SIG-M5 treated with dmso at 0.1 percent for 504 hours (cell line): ENCODE data around the gene LRRC9.
"Not testable (repeated sequence)": the region's sequence is repeated elsewhere in the genome, so short reads cannot be mapped to it uniquely, and the experiment has no call there.

ENCODE experiments used
- DNase-seq: peaks from one replicate; lab custom pipeline; 2025; ENCODE audit not compliant: unreplicated experiment; lab: John Stamatoyannopoulos, UW

LRRC9 gene

DNA sequence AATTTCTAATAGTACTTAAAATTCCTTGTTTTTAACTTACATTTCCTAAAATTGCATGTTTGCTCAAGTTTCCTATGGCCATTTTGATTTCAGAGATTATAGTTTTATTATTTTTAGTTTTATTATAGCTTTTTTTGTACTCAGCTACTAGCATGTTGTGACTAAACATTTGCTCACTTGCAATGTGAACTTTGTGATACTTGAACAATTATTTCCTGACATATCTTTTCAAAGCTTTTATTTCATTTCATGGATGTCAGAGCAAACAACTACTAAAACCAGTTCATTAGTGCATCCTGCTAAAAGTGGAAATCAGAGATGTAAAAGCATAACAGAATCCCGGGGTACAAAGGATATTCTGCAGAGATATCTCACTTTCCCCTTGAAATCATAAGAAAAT, 138.1 kb downstream of the LRRC9 start:
- no peak for DNase-seq

GRCh38 chr14:60061371-60061770, 141.4 kb downstream of the LRRC9 start:
- no peak for DNase-seq

DNA sequence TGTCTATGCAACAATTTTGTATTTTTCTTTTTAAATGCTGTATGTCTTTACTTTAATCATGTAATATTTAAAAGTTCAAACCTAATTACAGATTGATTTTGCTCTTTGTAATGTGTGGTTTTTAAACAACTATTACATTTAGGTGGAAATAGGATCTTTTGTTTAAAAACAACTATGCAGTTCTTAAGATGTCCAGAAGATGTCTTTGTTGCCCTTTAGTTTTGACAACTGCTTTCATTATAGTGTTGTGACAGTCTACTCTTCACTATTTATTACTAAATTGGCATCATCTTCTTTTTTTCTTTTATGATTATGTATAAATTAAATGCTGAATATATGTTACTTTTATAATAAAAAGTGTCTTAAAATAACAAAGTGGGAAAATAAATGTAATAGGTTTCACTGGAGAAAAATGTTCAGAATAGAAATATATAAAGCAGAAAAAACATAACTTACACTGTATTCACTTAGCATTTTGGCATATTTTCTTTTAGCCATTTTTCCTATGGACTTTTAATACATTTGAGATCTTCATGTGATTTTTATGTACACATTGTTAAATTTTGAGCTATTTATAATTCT, 144.6 kb downstream of the LRRC9 start:
- peak; percentile 31 for DNase-seq

DNA sequence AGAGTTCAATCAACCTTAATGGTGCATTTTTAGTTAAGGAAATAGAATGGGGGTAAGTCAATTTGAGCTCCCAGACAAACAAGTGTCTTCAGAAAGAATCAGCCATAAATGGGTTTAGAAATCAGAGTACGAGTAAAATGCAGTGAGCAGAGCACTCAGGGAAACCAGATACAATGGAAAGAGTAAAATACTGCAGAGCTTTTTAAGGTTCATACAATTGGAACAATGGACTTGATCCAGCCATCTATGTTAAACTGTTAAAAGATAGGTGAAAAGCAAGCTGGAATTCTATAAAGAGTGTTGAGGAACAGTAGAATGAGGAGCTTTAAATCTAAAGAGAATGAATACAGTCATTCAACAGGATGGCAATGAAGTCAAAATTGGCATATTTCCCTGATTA, 147.9 kb downstream of the LRRC9 start:
- DNase-seq = no peak

DNA sequence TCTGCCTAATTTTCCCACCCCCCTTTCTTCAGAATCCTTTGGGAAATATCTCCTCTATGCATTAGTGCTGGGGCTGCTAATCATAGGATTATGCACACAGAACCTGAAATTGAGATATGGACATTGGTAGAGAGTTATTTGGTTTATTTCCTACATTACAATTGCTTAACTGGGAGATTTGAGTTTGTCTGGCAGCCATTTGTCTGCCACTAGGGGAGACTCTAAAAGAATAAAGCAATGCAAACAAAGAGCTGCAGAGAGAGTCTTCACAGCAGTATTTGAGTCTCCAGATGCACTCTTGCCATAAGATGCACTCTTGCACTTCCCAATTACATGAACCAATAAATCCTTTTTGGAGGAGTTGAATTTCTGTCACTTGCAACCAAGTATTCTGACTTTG, 159.8 kb downstream of the LRRC9 start:
- no peak for DNase-seq

DNA sequence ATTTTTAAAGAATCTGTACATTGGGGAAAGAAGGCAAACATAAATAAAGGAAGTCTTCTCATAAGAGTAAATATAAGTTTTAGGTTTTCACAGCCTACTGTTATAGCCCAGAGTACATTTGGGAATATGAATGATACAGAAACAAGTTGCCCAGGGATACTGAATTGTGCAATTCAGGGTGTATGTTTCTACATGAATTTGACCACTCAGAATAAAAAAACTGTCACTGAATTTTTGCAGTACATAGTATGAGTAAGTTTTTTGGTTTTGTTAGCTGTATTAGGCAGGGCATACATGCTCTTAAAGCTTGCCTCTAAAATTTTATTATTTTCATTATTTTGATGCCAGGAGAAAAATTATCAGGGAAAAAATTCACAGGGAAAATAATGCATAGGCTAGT, 165.1 kb downstream of the LRRC9 start:
- DNase-seq = no peak

DNA sequence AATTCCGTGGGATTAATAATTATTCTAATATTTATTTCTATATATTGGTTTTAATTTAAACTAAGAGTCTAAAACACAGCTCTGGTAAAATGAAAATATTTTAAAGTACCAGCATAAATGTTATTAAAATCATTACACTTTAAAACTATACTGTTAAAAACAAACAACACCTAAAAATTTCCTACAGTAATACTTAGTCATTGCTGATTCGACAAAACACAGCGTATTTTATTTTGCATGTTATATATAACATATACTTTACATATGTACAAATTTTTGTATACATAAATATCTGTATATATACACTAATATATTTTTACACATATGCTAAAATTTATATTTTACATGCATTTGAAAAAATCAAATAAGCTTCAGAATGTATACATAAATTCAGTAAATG, 165.7 kb downstream of the LRRC9 start:
- DNase-seq = no peak

DNA sequence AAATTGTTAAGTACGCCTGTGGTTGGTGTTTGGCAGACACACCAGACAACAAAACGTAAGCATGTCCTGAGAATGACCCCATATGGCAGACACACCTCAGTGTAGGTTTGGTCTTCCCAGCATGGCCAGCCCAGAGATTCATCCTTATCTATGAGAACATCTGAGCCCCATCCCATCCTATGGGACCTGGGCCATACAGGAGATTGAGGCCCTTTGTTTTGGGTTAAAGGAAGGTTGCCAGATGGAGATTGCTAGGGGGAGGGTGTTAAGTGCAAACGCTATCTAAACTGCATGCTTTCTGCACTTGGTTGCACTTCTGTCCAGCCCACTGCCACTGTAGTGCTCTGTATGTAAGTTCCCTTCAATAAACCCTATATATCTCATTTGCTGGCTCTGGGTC, 167.7 kb downstream of the LRRC9 start:
- DNase-seq = no peak

- no peak for DNase-seq
These were observed 169.3 kb downstream of the LRRC9 start for GRCh38 chr14:60089221-60089620.

DNA sequence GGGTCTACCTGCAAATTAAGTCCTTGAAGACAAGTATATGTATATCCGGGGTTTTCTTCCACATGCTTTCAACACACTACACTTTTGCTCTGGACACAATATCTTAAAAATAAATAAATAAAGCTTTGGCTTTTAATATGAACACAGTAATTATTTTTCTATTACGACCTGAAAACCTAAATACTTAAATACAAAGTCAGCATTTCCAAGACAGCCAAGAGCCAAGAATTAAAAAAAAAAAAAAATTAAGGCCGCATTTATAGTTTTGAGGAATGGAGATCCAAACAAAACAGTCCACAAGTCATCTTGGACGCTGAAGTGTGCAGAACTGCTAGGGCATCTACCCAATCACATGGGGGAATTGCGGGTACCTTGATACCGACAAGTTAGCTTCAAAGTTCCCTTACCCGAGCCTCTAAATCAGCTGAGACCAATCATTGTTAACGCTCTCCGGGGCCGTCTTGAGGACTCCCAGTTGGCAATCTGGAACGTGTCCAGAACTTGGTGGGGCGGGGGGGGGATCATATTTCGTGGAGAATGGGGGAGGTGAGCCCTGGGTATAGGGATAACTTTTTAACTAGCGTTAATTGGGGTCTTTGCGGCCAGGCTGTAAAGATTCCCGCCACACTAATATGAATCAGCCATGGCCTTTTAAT, 171.0 kb downstream of the LRRC9 start:
- peak; percentile 30 for DNase-seq

DNA sequence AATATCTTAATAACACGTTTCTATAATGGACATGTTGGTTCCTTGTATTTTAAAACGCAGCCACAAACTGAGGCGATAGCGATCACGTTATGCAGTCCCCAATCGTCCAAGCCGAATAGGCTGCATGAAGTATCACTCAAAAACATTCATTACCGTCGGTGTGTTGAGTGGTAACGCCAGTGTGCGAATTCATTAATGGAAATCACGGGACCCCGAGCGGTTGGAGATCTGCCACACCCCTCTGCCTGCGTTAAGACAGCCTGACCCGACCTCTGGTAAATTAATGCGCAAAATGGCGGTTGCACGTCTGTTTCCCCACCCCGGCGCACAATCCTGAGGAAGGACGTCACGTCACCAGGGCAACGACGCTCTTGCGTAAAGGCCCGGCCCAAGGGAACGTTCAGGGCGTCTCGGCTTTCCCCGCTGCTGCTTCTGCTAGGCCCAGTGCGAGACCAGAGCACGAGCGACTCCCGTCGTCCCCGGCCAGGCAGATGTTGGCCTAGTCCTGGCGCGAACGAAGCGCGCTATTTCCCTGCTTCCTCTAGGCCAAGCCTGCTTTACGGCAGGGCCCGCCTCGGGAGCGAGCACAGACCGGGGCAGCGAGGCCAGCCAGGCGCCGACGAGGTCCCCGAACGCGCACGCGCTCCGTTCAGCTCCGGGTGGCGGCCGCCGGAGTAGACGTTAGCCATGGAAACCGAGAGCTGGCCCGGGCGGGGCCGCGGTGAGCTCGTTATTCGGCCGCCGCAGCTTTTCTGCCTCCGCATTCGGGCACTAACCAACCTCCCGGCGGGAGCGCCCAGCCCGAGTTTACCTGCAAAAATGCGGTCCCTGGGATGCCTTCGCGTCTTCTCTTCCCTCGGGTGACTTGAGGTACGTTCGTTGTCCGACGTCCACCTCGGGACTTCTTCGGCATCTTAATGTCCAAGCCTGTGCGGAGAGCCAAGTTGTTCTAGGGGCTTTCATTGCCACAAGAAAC, 171.9 kb downstream of the LRRC9 start, which contains the start of gene PCNX4:
Gene PCNX4 (plus strand): TSS at position 374 of the 976 bp plus-strand sequence. CDS start 15,716 bp downstream, outside the sequence.
- peak; percentile 97 for DNase-seq

- peak; percentile 38 for DNase-seq
These were observed 172.6 kb downstream of the LRRC9 start for GRCh38 chr14:60092526-60092920.

- peak; percentile 20 for DNase-seq
These were observed 173.1 kb downstream of the LRRC9 start for GRCh38 chr14:60093080-60093479.

- DNase-seq = no peak
These were observed 173.7 kb downstream of the LRRC9 start for GRCh38 chr14:60093606-60094005.

DNA sequence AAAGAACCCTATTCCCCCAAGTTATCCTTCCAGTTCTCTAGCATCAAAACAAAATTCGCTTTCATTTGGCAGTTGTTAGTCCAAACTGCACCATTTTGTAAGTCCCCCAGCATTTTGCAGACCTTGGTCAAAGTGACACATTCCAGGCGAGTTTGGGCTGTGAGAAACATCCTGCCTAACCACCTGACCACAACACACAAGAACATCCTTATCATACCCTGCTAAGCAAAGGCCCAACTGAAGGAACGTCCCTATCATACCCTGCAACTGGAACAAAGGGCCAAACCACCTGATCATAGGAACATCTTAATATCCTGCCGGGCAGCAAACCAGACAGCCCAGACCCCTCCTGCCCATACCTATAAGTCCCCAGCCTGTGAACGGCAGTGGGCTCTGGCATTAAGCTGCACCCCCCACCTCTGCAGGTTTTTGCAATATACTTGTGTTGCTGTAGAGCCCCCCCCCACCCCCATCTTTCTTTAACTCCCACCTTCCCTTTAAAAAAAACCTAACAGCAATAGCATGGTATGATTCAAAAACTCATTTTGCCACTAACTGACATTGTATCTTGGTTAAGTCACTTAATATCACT, 174.5 kb downstream of the LRRC9 start:
- DNase-seq = no peak

GRCh38 chr14:60095231-60095630, 175.3 kb downstream of the LRRC9 start:
- no peak for DNase-seq

- no peak for DNase-seq
These were observed 176.0 kb downstream of the LRRC9 start for GRCh38 chr14:60095781-60096450.

- no peak for DNase-seq
These were observed 178.0 kb downstream of the LRRC9 start for GRCh38 chr14:60097974-60098373.

DNA sequence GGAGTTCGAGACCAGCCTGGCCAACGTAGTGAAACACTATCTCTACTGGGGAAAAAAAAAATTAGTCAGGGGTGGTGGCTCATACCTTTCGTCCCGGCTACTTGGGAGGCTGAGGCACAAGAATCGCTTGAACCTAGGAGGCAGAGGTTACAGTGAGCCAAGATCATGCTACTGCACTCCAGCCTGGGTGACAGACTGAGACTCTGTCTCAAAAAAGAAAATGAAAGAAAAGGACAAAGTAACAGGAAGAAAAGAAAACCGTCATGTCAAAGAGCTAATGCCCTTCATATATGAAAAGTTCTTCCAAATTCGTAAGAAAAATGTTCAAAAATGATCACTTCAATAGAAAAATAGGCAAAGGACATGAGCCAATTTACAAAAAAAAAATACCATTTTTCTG, 179.9 kb downstream of the LRRC9 start:
- DNase-seq = not testable (repeated sequence)

- DNase-seq = no peak
These were observed 181.8 kb downstream of the LRRC9 start for GRCh38 chr14:60101786-60102185.

- no peak for DNase-seq
These were observed 182.4 kb downstream of the LRRC9 start for GRCh38 chr14:60102389-60102788.
